Stimulated activated effector memory CD8-positive, alpha-beta T cell treated with anti-CD3 and anti-CD28 coated beads, Interleukin-12 subunit alpha, Interleukin-12 subunit beta, amount 100 ng/mL, for 72 hours (primary cell): ENCODE data around the gene KRT76.

Source experiments
- ATAC-seq: fragments of 150-1000 bp; cut with Tn5 transposase; 2 replicates; pipeline ENCODE4 v1.10.0; 2021
- DNase-seq, 2 donors: peaks; one replicate each; pipeline ENCODE4 v3.0.0; 2021 to 2022; ENCODE audit warnings: low spot score in 2 of 2
- H3K27ac Mint-ChIP-seq: one replicate; pipeline ENCODE4 v1.8.0; 2022; ENCODE audit warnings: mild to moderate bottlenecking, mixed read lengths
- H3K36me3 Mint-ChIP-seq: one replicate; pipeline ENCODE4 v1.8.0; 2022; ENCODE audit warnings: mild to moderate bottlenecking, mixed read lengths
- H3K4me1 Mint-ChIP-seq: one replicate; pipeline ENCODE4 v1.8.0; 2022; ENCODE audit warnings: mixed read lengths
- H3K4me3 Mint-ChIP-seq: one replicate; pipeline ENCODE4 v1.8.0; 2022; ENCODE audit warnings: mild to moderate bottlenecking, mixed read lengths
- H3K9me3 Mint-ChIP-seq: one replicate; pipeline ENCODE4 v1.8.0; 2022; ENCODE audit warnings: mixed read lengths

Gene KRT76

DNA sequence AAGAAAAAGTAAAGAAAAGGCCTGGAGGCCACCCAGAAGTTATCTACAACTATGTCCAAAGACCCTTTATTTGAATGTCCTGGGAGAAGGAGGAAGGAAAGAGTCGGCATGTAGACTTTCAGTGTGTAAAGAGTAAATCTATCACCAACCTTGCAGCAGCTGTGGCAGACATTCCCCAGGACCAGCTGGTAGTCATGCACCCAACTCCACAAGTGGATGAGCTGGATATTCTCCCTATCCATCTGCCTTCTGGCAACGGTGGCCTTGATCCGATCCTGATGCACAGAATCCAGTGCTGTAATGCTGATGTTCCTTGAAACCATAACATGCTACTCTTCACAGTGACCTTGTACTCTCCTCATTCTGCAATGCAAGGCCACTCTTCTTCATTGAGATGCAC, 27.3 kb downstream of the KRT76 start:
- Mint-ChIP-seq H3K36me3 (no peaks in the 10 kb centered on the region), H3K4me1 (no peaks in the 10 kb centered on the region), H3K9me3 (no peaks in the 10 kb centered on the region), H3K4me3 (no peak overlapping the region), H3K27ac (no peak overlapping the region)
- no peak for DNase-seq
- no peak for ATAC-seq

DNA sequence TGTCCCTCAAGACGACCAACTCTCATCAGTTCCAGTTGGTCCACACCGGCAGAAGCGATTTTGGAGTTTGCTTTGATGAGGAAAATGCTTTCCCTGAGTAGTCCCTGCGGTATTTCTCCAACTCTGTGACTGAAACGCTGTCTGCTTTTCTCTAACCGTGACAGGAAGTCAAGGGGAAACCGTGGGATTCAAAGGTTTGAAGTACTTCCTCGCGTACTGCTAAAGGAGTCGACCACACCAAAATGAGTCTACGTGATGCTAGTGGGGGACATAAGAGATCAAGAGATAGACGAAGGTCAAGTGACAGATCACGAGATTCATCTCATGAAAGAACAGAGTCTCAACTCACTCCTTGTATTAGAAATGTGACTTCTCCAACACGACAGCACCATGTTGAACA, 28.6 kb downstream of the KRT76 start:
- no peaks in the 10 kb centered on the region for H3K36me3 Mint-ChIP-seq
- H3K27ac Mint-ChIP-seq: no peak overlapping the region
- no peaks in the 10 kb centered on the region for H3K9me3 Mint-ChIP-seq
- DNase-seq (no peak), ATAC-seq (no peak)
- H3K4me3 Mint-ChIP-seq: no peak overlapping the region
- no peaks in the 10 kb centered on the region for H3K4me1 Mint-ChIP-seq

DNA sequence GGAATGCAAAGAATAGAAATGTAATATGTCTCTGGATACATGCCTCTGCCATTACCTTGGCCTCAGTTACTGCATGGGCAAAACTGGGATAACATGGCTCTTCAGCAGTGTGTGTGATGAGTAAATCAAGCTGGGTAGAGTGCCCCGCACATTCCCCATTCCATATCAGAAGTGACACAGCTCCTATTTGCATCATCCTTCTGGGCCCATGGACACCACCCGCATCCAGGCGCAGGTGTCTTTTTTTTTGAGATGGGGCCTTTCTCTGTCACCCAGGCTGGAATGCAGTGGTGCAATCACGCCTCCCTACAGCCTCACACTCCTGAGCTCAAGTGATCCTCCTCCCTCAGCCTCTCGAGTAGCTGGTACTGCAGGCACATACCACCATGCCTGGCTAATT, 31.6 kb downstream of the KRT76 start:
- no peak for DNase-seq
- H3K4me3 Mint-ChIP-seq: no peak overlapping the region
- no peak overlapping the region for H3K27ac Mint-ChIP-seq
- H3K9me3 Mint-ChIP-seq: no peaks in the 10 kb centered on the region
- ATAC-seq: no peak
- H3K4me1 Mint-ChIP-seq: no peaks in the 10 kb centered on the region
- H3K36me3 Mint-ChIP-seq: no peaks in the 10 kb centered on the region

DNA sequence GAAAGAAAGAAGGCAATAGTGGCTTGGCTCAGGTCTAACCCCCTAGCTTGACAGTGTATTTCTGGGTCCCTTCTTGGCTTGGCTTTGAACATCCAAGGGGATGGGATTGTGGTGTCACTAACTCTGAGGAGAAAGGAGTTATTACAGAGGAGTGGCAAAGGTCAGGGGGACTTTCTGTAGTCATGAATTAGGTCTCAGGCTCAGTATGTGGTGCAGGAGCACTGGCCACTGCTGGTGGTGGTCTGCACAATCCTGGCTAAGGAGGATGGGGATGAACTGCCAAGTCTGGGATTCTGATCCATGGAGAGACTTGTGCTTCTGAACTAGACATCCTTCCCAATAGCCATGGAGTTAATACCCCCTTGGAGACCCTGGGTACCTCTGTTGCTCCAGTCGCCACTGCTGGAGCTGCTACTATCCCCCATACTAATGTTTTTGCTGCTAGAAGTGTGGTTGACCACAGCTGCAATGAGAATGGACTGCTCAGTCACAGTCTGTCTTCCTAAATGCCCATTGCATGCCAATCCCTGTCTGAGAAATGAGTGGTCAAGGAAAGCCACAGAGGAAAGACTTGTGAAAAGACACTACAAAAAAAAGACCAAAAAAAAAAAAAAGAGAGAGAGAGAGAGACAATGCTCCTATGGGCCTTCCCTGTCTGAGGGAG, 32.5 kb downstream of the KRT76 start:
- ATAC-seq: no peak
- H3K9me3 Mint-ChIP-seq: no peaks in the 10 kb centered on the region
- H3K4me3 Mint-ChIP-seq: no peak overlapping the region
- no peak overlapping the region for H3K27ac Mint-ChIP-seq
- H3K36me3 Mint-ChIP-seq: no peaks in the 10 kb centered on the region
- H3K4me1 Mint-ChIP-seq: no peaks in the 10 kb centered on the region
- DNase-seq: no peak

DNA sequence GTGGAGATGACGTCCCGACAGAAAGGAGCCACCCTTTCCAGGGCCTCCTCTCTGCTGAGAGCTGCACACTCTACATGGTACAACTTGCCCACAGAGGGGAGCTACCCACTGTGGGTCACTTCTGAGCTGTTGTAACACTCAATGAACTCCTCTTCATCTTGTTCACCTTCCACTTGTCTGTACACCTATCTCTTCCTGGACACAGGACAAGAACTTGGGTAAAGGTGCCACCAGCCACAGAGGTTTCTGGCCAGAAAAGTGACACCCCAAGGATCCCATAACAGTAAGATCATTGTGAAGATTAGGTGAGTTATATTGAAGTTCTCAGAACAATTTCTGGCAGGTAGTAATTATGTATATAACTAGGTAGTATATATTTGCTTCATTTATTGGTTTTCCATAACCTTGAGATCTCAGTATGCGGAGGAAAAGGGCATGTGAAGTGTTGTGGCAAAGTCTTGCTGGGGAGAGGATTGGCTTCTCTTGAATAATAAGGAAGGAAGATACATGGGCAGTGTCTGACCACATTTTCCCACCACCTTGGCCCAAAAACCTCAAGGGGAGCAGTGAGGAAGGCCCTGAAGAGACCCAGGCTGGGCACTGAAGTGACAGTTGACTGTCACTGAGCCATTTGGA, 34.2 kb downstream of the KRT76 start:
- Mint-ChIP-seq H3K9me3 (no peaks in the 10 kb centered on the region), H3K4me3 (no peak overlapping the region), H3K36me3 (no peaks in the 10 kb centered on the region), H3K4me1 (no peaks in the 10 kb centered on the region), H3K27ac (no peak overlapping the region)
- DNase-seq: no peak
- ATAC-seq: no peak

DNA sequence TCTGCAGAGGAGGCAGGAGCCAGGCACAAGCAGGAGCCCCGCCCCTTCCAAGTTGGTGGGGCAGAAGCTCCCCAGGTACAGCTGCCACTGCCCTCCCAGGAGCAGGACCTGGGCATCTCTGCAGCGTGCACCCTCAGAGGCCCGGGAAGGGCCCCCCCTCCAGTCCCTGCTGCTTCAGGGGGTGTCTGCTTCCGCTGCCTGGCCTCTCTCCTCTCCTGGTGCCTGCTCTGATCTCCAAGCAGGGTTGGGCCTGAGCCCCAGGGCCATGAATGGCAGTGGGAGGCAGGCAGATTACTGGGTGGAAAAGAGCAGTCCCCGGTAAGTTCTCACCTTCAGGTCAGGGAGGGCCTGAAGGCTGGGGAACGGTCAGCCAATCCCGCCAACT, 35.0 kb downstream of the KRT76 start:
- DNase-seq: no peak
- ATAC-seq: no peak
- H3K9me3 Mint-ChIP-seq: no peaks in the 10 kb centered on the region
- H3K4me3 Mint-ChIP-seq: no peak overlapping the region
- H3K27ac Mint-ChIP-seq: no peak overlapping the region
- H3K36me3 Mint-ChIP-seq: no peaks in the 10 kb centered on the region
- no peaks in the 10 kb centered on the region for H3K4me1 Mint-ChIP-seq

DNA sequence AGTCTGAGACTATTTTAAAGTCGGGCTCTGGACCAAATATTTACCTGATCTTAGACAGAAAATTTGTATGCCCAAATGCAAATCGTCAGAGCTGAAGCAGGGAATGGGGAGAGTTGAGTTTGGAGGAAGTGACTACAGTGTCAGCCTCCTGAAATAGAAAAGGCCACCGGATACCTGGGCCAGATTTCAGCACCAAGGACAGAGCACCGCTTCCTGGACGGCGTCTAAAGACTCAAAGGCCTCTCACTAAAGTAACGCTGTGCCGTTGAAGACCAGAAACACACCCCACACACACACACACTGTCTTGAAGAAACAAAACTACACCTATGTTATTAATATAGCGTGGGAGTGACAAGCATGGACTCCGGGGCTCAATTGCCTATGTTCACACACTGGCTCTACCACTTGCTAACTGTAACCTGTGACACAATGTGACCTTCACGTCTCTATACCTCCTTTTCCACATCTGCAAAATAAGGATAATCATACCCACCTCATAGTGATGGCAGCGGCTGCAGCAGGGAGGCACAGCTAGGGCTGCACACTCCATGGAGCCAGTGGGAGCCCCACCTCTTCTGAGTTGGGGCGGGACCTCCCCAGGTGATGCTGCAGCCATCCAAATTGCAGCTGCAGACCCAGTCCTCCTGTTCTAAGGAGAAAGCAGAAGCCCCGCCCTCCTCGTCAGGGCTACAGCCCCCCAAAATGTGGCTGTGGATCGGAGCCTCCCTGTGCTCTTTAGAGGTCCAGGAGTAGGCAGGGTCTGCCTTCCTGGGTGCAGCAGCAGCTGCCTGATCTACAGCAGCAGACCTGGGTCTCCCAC, 35.6 kb downstream of the KRT76 start:
- Mint-ChIP-seq H3K9me3 (no peaks in the 10 kb centered on the region), H3K36me3 (no peaks in the 10 kb centered on the region), H3K4me3 (no peak overlapping the region), H3K4me1 (no peaks in the 10 kb centered on the region), H3K27ac (no peak overlapping the region)
- ATAC-seq (no peak), DNase-seq (peak; percentile 30 to 73)

DNA sequence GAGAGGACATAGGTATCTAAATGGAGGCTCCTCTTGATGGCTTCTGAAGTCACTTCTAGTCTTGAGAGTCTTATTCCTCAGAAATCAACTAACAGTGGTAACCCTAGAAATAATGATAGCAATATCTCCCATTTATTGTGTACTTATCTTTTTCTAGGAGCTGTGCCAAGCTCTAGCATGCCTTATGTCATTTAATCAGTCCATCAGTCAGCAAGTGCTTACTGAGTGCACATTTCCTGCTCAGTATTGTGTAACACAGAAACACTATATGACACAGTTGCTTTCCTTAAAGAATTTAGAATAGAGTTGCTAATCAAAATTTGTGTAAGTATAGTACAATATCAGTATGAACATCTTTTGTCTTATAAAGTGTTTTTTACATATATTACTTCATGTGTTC, 36.6 kb downstream of the KRT76 start:
- H3K36me3 Mint-ChIP-seq: no peaks in the 10 kb centered on the region

DNA sequence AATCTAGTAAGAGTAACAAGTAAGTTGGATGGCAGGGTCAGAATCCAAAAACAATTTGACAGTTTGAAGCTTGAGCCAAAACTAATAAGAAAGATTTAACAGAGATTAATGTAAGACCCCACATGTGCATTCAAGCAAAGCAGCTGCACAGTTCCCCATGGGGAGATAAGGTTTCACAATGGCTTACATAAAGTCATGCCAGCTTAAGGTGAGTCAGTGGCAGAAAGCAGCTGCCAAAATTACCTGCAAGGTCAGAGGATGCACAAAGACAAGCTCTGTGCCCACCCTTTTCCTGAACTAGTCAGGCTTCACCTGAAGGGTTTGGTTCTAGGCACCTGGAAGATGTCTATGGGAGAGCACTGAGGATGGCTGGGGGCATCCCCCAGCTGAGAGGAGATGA, 37.2 kb downstream of the KRT76 start:
- H3K36me3 Mint-ChIP-seq: no peaks in the 10 kb centered on the region
- no peaks in the 10 kb centered on the region for H3K4me1 Mint-ChIP-seq
- ATAC-seq (no peak), DNase-seq (no peak)
- H3K9me3 Mint-ChIP-seq: no peaks in the 10 kb centered on the region
- no peak overlapping the region for H3K4me3 Mint-ChIP-seq
- H3K27ac Mint-ChIP-seq: no peak overlapping the region

More for the DNA sequence above, 36.6 kb downstream of the KRT76 start:
- no peak for DNase-seq
- no peak for ATAC-seq
- Mint-ChIP-seq H3K27ac (no peak overlapping the region), H3K9me3 (no peaks in the 10 kb centered on the region), H3K4me1 (no peaks in the 10 kb centered on the region), H3K4me3 (no peak overlapping the region)

DNA sequence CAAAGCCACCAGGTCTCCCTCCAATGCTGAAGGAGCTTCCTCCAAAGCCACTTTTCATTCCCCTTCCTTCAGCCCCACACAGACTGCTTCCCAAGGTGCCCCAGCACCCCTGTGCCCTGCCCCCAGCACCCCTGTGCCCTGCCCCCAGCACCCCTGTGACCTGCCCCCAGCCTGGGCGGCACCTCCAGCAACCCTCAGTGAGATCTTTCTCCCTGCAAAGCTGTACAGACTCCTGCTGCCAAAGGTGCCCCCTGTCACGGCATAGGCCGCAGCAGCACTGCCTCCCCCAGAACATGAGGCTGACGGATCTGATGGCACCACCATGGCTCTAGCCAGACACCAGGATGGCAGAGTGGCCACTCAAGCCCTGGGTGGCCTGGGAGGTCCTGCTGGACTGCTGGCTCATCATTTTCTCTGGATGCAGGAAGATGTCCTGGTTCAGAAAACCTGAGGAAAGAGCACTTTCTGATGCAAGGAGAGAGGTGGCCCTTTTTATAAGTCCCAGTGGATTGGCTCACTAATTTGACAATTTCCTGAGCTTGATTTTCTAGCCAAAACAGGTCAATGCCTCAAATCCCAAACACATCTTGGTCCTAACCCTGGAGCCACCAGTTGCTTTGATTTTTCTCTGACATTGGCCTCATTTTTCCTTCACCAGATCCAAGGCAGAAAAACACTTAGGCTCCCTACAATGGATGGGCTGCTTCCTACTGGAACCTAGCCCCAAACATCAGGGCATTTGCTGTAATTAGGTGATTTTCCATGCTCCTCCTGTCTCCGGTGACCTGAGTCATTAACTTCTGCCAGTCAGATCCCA, 41.1 kb downstream of the KRT76 start:
- H3K27ac Mint-ChIP-seq: no peak overlapping the region
- H3K36me3 Mint-ChIP-seq: no peaks in the 10 kb centered on the region
- H3K4me1 Mint-ChIP-seq: no peaks in the 10 kb centered on the region
- H3K9me3 Mint-ChIP-seq: no peaks in the 10 kb centered on the region
- ATAC-seq (peak; percentile 21), DNase-seq (no peak)
- H3K4me3 Mint-ChIP-seq: no peak overlapping the region

DNA sequence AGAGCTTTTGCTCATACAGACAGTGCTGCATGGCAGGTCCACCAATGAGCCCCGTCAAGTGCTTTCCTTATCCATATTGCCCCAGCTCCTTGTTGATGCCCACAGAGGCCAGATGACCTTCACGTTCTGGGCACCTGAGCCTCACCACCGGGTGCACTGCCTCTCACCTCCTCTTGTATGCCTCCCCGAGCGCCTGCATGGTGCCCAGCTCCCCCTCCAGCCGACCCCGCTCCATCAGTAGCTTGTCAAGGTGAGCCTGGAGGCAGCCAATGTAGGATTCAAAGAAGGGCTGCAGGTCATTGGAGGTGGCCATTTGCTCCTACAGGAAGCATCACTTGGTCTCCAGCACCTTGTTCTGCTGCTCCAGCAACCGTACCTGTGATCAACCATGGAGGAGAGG, 42.0 kb downstream of the KRT76 start:
- Mint-ChIP-seq H3K36me3 (no peaks in the 10 kb centered on the region), H3K9me3 (peaks cover 2% of the 10 kb centered on the region), H3K4me1 (no peaks in the 10 kb centered on the region), H3K4me3 (no peak overlapping the region), H3K27ac (no peak overlapping the region)
- ATAC-seq (no peak), DNase-seq (no peak)

DNA sequence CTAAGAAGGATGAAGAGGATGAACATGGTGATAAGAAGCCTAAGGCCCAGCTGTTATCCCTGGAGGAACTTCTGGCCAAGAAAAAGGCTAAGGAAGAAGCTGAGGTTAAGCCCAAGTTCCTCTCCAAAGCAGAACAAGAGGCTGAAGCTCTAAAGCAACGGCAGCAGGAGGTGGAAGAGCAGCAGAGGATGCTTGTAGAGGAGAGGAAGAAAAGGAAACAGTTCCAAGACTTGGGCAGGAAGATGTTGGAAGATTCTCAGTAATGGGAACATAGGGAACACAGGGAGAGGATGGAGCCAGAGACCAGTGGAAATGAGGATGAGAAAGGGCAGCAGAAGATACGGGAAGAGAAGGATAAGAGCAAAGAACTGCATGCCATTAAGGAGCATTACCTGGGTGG, 46.4 kb downstream of the KRT76 start:
- H3K9me3 Mint-ChIP-seq: peaks cover 2% of the 10 kb centered on the region
- no peak for DNase-seq
- no peak for ATAC-seq
- H3K4me1 Mint-ChIP-seq: no peaks in the 10 kb centered on the region
- H3K4me3 Mint-ChIP-seq: no peak overlapping the region
- H3K27ac Mint-ChIP-seq: no peak overlapping the region
- H3K36me3 Mint-ChIP-seq: no peaks in the 10 kb centered on the region

DNA sequence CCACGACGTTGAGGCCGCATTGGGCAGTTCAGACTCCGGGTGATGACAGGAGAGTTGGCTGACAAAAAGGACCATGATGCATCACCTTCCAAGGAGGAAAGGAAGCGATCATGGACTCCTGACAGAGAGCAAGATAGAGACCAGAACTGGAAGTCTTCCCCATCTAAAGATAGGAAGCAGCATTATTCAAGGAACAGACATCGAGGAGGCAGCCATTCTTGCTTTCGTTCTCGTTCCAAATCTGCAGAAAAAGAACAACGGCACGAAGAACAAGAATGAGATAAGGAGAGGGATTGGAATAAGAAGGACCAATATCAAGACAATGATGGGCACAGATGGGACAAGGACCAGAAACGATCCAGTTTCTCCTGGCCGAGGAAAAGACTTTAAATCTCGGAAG, 46.8 kb downstream of the KRT76 start:
- no peak for DNase-seq
- Mint-ChIP-seq H3K36me3 (no peaks in the 10 kb centered on the region), H3K27ac (no peak overlapping the region), H3K4me1 (no peaks in the 10 kb centered on the region), H3K4me3 (no peak overlapping the region), H3K9me3 (peaks cover 2% of the 10 kb centered on the region)
- ATAC-seq: no peak

DNA sequence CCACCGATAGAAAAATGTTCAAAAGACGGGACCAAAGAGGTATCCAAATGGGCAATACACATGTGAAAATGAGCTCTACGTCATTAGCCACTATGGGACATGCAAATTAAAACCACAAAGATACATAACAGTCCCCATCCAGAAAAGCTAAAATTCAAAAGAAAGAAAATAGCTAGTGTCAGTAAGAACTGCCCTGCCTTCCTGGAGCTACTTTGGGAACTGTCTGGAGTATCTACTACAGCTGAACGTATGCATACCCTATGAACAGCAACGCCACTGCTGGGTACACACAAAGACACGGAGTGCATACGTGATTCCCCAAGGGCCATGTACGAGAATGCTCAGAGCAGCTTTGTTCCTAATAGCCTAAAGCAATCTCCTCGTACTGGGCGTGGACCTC, 48.0 kb downstream of the KRT76 start:
- peaks cover 2% of the 10 kb centered on the region for H3K9me3 Mint-ChIP-seq
- H3K4me1 Mint-ChIP-seq: no peaks in the 10 kb centered on the region
- DNase-seq: no peak
- H3K36me3 Mint-ChIP-seq: no peaks in the 10 kb centered on the region
- H3K4me3 Mint-ChIP-seq: no peak overlapping the region
- no peak overlapping the region for H3K27ac Mint-ChIP-seq
- ATAC-seq: no peak

DNA sequence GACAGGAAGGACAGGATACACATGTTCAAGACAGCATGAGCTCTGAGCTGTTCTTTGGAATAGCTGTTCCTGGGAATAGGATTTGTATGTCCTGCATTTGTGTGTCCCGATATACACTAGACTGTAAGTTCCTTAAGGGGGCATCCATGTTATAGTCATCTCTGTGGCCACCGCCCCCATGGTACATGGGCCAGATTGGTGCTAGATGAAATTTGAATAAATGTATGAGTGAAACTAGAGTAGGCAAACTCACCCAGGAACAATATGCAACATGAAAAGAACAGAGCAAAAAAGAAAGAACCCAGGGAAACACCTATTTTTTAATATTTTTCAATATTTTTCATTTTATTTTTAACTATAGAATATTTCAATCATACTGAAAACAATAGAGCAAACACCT, 48.8 kb downstream of the KRT76 start:
- Mint-ChIP-seq H3K9me3 (peaks cover 2% of the 10 kb centered on the region), H3K4me3 (no peak overlapping the region), H3K36me3 (no peaks in the 10 kb centered on the region), H3K27ac (no peak overlapping the region), H3K4me1 (no peaks in the 10 kb centered on the region)
- ATAC-seq (no peak), DNase-seq (no peak)
